Activated CD8-positive, alpha-beta memory T cell treated with anti-CD3 and anti-CD28 coated beads for 48 hours (primary cell): ENCODE results near the gene TMEM140.
"Not testable (repeated sequence)": the region's sequence is repeated elsewhere in the genome, so short reads cannot be mapped to it uniquely, and the experiment has no call there.

Experiments
- DNase-seq, 3 experiments: peaks; one replicate each; pipeline ENCODE4 v3.0.0-alpha.2; 2020; ENCODE audit warnings: low read depth in 2 of 3, low spot score in 2 of 3

Gene TMEM140

DNA sequence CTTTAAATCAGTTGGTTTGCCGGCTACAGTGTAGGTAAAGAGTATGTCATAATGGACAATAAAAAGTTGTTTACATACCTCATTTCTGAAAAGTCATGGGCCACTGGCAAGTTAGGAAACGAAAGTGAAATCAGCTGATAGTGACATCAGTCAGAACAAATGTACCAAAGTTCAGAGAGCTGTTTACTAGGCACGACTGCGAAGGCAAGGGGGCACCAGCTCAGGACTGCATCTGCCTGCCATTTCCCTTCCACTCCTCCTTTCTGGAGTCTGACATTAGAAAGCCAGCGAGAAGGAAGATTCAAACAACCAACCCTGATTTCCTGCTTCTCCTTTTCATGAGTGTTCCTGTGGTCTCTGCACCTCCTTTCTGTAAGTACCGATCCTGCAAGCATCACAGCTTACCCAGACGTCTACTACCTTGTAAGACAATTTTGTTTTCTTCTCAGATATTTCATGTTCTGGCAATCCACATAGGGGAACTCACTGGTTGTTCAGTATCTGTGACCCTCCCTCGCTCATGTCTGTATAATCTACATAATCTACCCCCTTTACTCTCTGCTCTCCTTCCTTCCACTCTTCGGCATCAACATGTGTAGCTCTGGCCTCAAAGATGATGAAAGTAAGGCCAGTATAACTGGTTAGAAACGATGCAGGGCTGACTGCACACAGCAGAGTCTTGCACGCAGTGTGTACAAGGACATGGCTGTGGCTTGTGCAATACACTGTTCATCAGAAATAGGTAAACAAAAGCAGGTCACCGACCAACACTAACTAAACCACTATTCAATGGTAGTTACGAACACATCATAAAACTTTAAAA, at the start of gene TMEM140:
TSS of gene TMEM140 (plus strand) at position 174 of the 823 bp plus-strand sequence. CDS start 16,370 bp downstream, outside the sequence.
- no peak for DNase-seq

DNA sequence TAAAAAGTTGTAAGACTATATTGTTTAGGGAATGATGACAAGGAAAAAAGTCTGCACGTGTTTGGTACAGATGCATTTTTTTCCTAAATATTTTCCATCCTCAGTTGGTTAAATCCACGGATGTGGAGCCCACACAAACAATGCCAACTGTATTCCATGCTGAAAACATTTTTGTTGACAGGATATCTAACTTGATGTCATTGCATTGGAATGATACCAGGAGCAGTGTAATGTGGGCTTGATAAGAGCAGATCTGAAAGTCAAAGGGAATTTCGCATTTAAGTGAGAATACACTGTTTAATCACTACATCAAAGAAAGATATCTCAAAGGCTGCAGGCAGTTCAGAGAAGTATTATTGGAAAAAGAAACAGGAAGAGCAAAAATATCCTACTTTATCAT, 49.5 kb upstream of the TMEM140 start:
- DNase-seq = no peak

DNA sequence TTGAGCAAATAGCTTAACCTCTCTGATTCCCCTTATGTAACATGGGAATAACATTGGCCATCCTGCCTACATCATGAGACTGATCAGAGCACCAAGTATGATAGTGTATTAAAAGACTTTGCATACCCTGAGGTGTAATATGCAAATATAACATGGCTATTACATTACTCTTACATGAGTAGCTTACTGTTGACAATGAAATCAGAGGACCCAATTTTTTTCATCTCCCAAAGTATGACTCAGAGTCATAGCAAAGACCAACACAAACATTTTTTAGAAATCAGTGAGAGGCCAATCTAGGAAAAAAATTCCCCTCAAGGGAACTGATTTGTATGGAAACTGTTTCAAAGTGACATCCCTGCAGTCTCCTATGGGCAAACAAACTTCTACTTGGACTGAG, 47.0 kb upstream of the TMEM140 start:
- DNase-seq = no peak

DNA sequence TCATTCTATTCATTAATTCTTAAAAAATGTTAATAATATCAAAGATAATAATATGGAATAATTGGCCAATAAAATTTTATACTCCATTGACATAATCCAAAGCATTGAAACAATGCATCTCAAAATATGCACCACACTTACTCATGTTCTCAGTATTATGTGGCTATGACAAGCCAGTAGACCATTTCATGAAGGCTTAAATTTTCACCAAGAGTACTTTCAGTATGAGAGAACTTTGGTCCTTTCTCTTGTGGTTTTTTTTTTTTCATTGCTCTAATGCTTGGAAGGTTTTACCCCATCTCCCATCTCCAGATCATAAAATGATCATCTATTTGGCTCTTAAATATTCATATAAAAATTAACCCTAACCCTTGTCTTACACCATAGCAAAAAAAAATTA, 45.5 kb upstream of the TMEM140 start:
- no peak for DNase-seq

DNA sequence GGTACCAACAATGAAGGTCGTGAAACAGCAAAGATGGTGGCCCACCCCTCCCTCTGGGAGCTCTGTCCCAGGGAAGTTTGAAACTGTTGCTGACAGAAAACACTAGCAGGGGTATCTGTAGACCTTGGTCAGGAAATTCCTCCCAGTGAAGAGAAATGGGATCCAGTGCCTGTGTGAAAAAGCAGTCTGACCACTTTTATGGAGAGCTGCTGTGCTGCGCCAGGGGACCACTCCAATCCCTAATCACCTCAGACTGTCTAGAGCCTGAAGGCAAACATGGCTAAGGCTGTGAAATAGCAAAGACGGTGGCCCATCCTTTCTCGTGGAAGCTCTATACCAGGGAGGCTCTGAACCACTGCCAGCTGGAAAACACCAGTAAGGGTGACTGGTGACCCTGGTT, 38.3 kb upstream of the TMEM140 start:
- DNase-seq = no peak

DNA sequence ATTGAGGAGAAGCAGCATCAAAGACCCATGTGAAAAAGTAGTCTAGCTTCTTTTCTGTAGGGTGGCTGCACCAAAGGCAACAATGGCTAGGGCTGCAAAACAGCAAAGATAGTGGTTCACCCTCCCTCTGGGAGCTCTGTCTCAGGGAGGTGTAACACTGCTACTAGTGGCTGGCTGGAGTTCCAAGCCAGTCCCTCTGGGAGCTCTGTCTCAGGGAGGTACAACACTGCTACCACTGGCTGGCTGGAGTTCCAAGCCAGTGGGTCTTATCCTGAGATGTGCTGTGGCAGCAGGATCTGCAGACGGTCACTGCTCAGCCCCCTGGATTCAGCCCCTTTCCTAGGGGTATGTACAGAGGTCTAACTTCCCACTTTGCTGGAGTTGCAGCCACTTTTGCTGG, 37.9 kb upstream of the TMEM140 start:
- no peak for DNase-seq

DNA sequence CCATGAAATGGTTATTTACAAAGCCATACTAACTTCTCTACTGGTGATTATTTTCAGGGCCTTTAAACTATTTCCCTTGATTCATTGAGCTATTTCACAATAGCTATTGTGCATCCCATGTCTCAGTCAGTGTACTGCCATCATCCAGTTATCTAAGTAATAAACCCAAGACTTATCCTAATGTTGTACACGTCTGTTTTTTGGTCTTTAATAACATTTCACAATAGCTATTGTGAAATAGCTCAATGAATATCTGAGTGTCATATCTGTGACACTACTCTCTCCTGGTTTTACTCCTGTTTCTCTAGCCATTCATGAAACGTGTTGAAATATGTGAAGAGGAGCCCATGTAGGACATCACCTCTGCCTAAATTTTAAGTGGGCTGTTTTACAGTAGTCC, 36.5 kb upstream of the TMEM140 start:
- no peak for DNase-seq

DNA sequence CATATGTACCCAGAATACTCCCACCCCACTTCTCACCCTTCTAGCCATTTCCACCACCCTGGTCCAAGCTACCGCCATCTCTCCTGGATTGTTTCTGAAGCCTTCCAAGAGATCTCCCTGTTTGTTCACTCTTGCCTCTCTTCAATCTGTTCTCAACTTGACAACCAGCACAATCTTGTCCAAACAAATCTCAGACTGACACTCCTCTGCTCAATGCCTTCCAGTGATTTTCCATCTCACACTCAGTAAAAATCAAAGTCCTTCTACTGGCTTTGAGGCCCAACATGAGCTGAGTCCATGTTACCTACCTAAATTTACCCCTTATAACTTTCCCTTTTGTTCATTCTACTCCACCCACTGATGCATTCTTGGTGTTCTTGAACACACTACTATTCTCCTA, 33.2 kb upstream of the TMEM140 start:
- DNase-seq = no peak

DNA sequence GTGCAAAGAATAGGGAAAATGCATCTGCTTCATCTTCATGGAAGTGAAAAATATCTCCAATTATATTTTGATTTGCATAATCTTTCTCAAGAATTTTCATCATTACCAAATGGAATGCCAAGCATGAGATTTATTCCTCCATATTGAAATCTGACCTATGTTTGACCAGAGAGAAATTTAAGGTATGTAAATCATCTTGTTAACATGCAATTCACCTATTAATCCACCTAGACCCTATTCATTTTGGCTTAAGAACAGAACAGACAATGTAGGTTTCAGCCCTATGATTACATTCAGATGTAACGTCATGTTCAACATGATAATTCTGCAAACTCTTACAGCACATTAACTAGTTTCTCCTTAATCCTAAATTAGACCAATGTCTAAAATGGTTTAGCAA, 30.8 kb upstream of the TMEM140 start:
- no peak for DNase-seq

DNA sequence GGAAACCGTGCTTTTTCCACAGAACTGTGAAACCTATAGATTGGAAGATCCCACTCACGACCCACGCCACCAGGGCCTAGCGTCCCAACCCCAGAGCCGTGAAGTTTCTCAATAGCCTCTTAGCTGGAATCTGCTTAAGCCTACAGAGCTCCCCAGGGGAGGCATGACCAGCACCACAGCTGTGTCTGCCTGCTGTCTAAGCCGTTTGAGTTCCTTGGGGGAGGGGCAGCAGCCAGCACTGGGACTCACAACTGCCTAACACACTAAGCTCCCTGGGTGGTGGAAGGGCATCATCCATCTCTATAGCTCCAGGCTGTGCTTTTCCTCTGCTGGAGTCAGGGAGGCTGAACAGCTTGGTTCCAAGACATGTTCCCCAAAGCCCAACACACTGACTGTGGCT, 26.0 kb upstream of the TMEM140 start:
- no peak for DNase-seq

DNA sequence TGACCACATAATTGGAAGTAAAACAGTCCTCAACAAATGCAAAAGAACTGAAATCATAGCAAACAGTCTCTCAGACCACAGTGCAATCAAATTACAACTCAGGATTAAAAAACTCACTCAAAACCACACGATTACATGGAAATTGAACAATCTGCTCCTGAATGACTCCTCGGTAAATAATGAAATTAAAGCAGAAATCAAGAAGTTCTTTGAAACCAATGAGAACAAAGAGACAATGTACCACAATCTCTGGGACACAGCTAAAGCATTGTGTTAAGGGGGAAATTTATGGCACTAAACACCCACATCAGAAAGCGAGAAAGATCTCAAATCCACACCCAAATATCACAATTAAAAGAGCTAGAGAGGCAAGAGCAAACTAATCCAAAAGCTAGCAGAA, 23.2 kb upstream of the TMEM140 start:
- DNase-seq = not testable (repeated sequence)

DNA sequence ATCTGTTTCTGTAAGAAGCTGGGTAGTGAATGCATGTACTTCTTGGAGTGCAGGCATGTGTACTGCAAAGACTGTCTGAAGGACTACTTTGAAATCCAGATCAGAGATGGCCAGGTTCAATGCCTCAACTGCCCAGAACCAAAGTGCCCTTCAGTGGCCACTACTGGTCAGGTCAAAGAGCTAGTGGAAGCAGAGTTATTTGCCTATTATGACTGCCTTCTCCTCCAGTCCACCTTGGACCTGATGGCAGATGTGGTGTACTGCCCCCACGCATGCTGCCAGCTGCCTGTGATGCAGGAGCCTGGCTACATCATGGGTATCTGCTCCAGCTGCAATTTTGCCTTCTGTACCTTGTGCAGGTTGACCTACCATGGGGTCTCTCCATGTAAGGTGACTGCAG, 18.9 kb upstream of the TMEM140 start:
- DNase-seq = no peak

DNA sequence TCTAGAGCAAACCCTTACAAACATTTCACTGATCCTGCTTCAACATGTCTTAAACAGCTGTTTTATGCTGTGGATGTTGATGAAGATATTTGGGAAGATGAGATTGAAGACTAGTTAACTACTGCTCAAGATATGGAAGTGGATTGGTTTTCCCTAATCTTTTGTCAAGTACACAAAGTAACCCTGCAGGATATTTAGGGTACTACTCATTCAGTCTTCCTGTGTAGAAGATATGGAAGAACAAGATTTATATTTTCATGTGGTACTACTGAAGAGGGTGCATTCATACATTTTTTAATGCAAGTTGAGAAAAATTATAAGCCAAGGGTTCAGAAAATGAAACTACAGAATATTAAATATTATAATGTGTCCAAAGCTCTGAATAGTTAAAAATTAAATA, 18.3 kb upstream of the TMEM140 start:
- DNase-seq = no peak

DNA sequence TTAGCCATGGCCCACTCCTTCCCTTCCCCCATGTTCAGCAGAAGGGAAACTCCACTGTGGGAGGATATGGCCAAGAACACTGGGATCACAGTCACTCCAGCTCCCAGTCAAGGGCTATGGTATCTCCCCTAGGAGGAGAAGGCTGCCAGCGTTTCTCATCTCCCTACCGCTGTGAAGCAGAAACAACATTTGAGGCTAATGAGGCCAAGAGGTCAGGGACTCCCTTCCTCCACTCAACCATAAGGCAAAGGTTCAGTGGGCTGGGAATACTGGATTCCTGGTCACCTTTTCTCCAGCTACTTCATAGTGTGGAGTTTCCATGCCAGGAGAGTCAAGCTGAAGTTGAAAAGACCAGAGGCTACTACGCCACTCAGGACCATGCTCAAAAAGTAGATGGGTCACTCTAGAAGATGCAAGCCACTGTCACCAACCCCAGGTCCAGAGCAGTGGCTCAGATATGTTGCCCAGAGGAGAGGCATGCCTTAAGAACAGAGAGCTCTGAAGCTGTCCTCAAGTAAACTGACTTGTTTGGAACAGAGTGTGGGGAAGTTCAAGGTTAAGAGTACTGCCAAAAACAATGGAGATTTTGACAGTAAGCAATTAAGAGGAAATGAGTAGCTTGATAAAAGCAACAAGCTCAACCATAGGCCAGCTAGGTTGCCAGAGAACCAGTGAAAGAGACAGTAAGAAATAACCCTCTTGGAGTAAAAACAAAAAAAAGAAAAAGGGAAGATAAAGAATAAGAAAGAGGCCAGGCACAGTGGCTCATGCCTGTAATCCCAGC, 3.8 kb upstream of the TMEM140 start:
- no peak for DNase-seq

DNA sequence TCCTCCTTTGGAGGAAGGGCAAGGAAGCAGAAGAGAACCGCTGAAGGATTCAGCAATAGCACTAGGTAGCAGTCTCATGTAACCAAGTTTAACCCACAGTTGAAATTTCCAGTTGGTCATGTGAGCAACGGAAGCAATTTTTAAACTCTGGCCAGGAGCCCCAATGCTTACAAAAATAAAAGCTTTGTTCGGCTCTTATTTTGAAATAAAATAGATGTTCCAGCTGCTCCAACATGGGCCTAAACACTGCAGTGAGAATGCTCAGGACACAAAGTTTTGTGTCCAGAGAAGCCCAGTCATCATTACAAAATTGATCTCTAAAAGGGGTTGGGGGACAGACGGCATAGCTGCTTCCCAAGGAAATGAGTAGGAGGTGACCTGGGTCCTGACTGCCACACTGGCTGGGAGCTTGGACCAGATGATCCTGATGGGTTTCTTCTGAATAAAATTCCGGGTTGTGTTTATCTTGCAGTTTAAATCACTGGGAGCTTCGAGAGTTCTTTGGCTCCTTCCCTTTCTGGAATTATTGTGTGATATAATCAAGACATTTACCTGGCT, 452 bp upstream of the TMEM140 start:
- DNase-seq = no peak

DNA sequence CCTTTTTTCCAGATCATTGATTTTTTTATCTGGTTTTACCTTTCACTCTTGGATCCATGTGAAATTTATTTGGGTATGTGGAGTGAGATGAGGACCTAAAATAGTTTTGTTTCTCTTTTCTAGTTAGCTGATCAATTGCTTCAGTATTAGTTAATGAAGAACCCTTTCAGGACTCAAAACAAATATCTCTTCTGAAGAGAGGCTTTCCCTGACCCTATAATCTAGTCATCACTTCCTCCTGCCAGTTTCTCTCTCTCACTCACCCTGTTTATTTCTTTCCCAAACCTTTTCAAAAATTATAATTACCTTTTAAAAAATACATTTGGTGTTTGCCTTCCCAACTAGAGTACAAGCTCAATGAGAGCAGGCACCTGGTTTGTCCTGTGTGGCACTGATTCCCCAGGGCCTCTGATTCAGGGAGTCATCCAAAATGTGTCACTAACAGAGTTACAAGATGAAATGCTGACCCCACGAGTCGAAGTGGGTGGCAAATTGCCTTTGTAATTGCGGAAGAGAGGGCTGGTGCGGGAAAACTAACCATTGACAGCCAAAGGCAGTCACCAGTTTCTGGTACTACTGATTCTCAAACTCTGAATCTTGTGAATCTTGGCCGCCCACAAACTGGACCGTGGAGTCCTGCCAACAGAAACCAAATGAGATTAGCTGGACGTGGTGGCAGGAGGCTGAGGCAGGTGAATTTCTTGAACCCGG, 2.4 kb downstream of the TMEM140 start:
- no peak for DNase-seq

DNA sequence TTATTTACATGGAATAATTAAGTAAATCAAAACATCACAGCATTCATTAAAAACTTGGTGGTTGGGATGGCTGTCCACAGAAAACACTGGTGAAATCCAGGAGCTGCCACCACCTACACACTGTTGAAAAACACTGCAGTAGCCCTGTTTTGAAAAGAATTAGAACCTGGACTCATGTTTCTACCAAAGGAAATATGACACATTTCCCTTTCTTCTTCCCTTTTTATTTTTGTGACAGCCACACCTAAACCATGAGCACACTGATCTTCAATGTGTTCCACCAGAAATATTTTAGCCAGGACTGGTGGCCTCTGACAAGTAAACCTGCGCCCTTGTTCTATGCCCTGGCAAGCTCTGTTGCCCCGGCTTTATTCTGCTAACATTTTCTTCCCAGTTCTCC, 3.3 kb downstream of the TMEM140 start:
- DNase-seq = no peak

DNA sequence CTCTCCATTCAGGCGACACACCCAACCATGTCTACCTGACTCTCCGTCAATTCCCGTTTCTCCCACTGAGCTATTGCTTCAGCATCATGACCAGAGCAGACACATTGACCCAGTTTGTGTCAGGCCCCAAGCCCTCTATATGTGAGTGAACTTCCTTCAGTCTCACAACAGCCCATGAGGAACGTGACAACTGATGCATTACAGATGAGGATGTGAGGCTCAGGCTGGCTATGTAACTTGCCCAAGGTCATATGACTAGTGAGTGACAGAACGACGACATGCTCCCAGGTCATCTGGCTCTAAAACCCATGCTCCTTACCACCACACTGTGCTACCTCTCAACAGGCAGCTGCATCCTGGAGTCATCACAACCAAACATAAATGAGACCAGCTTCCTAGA, 3.7 kb downstream of the TMEM140 start:
- DNase-seq = no peak

DNA sequence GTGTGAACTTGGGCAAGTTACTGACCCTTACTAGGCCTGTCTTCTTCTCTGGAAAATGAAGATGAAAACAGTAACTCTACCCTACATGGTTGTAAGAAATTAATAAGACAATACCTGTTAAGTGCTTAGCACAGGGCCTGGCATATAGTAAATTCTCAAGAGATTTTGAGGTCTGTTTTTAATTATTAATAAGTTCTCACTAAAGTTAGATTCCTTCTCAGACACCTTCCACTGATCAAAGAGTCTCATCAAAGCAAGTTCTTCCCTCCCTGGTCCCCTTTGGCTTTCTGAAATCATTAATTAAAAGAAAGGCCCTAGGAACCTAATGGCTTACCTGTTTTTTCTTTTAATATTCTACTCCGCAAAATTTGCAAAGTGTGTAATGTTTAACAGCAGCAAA, 4.6 kb downstream of the TMEM140 start:
- DNase-seq = no peak

DNA sequence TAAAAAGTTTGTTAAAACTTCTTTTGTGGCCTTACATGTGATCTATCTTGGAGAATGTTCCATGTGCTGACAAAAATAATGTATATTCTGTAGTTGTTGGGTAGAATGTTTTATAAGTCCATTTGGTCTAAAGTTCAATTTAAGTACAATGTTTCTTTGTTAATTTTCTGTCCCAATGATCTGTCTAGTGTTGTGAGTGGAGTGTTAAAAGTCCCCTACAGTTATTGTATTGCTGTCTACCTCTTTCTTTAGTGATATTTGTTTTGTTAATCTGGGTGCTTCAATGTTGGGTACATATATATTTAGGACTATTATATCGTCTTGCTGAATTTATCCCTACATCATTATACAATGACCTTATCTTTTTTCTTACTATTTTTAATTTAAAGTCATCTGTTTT, 6.9 kb downstream of the TMEM140 start:
- DNase-seq = no peak

DNA sequence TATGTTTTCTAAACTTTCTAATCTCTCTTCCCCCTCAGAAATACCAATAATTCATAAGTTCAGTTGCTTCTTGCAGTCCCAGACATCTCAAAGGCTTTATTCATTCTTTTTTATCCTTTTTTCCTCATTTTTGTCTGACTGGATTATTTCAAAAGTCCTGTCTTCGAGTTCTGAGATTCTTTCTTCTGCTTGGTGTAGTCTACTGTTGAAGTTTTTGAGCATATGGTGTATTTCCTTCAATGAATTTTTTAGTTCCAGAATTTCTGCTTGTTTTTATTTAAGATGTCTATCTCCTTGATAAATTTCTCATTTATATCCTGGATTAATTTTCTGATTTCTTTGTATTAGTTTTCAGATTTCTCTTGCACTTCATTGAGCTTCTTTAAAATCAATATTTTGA, 8.4 kb downstream of the TMEM140 start:
- DNase-seq = no peak
